DMS79 treated with DMSO at 0.1 percent for 48 hours (cell line): ENCODE data around the gene MLST8.
"Not testable (repeated sequence)": the region's sequence is repeated elsewhere in the genome, so short reads cannot be mapped to it uniquely, and the experiment has no call there.

ENCODE experiments used
- DNase-seq: peaks from one replicate; lab custom pipeline; 2025; lab: John Stamatoyannopoulos, UW

Gene MLST8

DNA sequence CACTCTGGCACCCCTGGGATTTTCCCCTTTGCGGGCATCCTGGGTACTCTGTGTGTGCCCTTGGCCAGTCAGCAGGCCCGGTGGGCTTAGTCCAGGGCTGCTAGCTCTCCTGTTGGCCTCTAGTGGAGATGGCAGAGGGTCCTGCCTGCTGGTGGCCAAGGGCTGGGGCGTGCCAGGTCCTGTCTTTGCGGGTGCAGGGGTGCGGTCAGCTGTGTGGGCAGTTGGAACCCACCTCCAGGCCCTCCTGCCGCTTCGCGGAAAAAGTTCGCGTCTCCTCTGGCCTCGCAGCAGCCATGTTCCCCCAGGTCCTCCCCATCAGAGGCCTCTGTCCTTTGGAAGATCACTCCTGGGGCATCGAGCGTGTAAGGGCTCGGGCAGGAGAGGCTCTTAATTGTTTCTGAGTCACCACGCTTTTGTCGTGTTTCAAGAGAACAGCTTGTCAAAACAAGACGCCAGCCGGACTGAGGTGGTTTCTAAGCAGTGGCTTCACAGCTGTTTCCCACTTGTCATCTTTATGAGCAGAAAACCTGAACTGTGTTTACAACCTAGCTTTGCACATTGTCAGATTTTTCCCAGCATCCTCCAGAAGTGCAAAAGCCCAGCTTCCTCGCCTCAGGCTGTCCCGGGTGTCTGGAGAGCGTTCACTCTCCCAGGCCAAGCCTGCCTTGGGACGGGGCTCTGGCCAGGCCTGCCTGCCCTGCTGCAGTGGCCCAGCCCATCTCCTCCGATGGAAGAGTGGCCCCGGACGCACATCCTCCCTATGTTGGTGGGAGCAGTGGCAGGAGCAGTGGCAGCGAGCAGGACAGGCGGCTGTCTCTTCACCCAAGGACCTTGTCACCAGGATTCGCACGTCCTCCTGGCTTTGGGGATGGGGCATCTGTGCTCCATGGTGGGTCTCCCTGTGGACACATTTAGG lies 26.0 kb downstream of the MLST8 start:
- peak; percentile 84 for DNase-seq

- no peak for DNase-seq
Measured at GRCh38 chr16:2232094-2232990, 27.1 kb downstream of the MLST8 start.

DNA sequence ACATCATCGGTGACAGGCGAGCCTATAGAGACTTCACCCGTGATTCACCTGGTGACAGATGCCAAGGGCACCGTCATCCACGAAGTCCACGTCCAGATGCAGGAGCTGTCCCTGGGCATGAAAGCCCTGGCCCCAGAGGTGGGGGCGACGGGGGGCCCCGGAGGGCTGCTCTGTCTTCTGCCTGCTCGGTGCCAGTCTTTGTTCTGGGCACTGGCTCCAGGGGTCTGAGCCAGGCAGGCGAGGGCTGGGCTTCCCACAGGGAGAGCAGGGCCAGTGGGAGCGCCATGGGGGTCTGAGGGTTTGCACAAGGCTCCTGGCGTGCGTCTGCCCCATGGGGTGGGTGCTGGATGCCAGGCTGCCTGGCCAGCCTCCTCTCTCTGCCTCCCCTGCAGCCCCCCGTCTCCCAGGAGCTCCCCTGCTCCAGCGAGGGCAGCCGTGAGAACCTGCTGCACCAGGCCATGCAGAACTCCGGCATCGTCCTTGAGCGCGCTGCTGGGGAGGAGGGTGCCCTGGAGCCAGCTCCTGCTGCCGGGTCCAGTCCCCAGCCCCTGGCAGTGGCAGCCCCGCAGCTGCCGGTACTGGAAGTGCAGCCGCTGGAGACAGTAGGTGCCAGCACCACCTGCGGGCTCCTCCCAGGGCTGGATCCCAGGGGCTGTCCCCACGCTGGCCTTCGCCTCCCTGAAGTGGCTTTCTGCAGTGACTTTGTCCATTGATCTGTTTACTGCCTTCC lies 28.0 kb downstream of the MLST8 start:
- no peak for DNase-seq

DNA sequence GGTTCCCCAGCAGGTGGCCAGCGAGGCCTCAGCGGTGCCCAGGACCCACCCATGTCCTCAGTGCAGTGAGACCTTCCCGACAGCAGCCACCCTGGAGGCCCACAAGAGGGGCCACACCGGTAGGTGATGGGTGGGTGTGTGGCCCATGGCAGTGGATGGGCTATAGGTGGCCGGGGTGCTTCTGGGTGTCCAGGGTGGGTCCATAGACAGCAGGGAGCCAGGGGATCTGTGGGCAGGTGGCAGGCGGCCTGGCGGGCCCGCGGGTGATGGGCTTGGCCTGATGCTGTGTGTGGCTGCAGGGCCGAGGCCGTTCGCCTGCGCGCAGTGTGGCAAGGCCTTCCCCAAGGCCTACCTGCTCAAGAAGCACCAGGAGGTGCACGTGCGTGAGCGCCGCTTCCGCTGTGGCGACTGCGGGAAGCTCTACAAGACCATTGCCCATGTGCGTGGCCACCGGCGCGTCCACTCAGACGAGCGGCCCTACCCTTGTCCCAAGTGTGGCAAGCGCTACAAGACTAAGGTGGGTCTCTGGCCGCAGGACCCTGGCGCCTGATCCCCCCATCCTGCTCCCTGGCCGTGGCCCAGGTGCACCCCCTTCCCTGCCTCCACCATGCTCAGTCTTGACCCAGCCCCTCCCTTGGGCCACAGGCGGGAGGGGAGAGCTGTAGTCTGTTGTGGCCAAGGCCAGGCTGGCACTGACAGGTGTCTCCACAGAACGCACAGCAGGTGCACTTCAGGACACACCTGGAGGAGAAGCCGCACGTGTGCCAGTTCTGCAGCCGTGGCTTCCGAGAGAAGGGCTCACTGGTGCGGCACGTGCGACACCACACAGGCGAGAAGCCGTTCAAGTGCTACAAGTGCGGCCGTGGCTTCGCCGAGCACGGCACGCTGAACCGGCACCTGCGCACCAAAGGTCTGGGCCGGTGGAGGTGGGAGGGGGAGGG lies 28.9 kb downstream of the MLST8 start:
- peak; percentile 74 for DNase-seq

- DNase-seq = no peak
Measured at GRCh38 chr16:2234813-2235170, 29.5 kb downstream of the MLST8 start.

DNA sequence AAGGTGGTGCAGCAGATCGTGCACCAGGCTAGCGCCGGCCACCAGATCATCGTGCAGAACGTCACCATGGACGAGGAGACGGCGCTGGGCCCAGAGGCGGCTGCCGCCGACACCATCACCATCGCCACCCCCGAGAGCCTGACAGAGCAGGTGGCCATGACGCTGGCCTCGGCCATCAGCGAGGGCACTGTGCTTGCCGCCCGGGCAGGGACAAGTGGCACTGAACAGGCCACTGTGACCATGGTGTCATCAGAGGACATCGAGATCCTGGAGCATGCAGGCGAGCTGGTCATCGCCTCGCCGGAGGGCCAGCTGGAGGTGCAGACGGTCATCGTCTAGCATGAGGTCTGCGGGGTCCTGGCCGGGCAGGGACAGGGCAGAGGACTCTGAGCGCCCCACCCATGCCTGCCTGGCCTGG lies 30.0 kb downstream of the MLST8 start:
- no peak for DNase-seq

GRCh38 chr16:2235695-2236336 lies 30.6 kb downstream of the MLST8 start:
- DNase-seq = no peak

- DNase-seq = no peak
Measured at GRCh38 chr16:2236337-2237101, 31.3 kb downstream of the MLST8 start, which contains the start of gene DNASE1L2. TSS of gene DNASE1L2 (plus strand) at chr16:2236444. CDS start at chr16:2236817, 373 bp downstream.

GRCh38 chr16:2237102-2237482 lies 31.8 kb downstream of the MLST8 start:
- DNase-seq = no peak

GRCh38 chr16:2237493-2238149 lies 32.4 kb downstream of the MLST8 start:
- DNase-seq = no peak

GRCh38 chr16:2238150-2238837 lies 33.0 kb downstream of the MLST8 start:
- DNase-seq = no peak

DNA sequence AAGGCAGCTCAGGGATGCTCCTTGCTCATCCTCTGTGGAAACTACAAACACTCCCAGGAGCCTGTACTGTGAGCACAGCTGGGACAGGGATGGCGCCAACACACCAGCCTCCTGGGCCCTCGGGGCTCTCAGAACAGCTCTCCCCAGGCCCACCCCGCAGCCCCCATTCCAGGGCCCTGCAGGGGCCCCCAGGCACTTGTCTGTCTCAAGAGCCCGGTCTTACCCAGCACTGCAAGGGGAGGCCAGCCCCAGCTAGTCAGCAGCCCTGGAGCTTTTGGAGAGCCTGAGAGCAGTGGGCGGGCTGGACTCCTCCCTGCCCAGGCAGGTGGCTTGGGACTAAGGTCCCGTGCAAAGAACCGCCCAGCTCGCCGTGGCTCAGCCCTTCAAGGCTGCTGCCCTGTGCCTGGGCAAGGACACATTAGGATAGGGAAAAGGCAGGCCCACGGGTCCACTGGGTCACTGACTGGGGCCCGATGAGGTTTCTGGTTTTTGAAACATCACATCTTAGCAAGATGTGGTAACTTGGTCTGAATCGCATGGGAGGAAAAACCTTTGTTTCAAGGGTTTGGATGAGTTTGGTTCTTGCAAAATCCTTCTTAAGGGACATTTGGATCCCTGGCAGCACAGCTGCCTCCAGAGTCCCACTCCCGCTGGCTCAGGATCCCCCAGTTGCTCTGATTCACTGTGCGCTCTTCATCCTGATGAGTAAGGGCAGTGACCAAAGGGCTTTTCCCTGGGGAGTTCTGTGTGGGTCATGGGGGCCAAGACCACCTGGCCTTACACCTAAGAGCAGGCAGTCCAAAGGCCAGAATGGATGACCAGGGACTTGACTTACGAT lies 33.8 kb downstream of the MLST8 start:
- no peak for DNase-seq

- DNase-seq = not testable (repeated sequence)
Measured at GRCh38 chr16:2240331-2240730, 35.1 kb downstream of the MLST8 start.

GRCh38 chr16:2242598-2242997 lies 37.3 kb downstream of the MLST8 start:
- no peak for DNase-seq

DNA sequence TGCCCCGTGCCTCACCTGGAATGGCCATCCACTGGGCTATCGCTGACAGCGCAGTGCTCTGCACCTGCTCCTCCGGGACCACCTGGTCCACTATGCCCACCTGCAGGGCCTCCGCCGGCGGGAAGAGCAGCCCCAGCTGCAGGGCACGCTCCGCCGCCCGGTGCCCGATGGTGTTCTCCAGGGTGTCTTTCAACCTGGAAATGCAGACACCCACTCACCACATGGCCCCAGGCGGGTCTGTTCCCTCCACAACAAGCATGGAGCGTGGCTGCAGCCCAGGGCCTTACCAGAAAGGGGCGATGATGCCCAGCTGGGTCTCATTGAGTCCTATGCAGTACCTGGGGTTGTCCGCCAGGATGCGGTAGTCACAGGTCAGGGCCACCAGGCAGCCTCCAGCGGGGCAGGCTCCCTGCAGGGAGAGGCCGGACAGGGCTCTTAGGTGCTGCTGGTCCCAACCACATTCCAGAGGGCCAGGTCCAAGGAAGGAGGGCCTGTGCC lies 37.8 kb downstream of the MLST8 start:
- no peak for DNase-seq

DNA sequence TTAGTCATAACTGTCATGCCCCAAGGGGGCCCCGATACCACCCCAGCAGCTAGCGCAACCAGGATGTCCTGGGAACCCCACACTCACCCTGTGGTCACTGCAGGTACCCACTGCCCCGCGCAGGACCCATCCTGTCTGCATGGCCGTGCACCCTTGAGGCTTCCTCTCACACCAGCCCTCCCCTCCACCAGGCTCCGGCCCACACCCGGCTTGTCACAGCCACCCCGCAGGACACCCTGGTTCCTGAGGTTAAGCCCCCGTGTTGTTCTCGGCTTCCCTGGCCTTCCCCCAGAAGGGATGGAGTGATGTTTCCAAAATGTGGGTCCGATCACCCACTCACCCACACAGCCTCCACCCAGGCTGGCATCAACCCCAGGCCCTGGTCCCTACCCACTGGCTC lies 38.5 kb downstream of the MLST8 start:
- DNase-seq = no peak

- DNase-seq = no peak
Measured at GRCh38 chr16:2244301-2244700, 39.0 kb downstream of the MLST8 start.
